Erythroblast (primary cell): ENCODE data around the gene TMEM198.

Experiments used
- GATA1 ChIP-seq: IDR thresholded peaks from 2 replicates; pipeline ENCODE4 v1.6.1; 2011; ENCODE audit warnings: low read depth, mild to moderate bottlenecking, control low read depth, low read length, moderate library complexity
- POLR2A ChIP-seq: IDR thresholded peaks from 2 replicates; pipeline ENCODE4 v1.6.1; 2011; ENCODE audit warnings: mild to moderate bottlenecking, low read length

- no peak for TF ChIP-seq POLR2A
- TF ChIP-seq GATA1 = no peak
Measured at GRCh38 chr2:219495531-219496122, 48.2 kb upstream of the TMEM198 start.
